Tibial nerve (tissue), 4 donors: ENCODE measurements around the gene THEM4. TPM values are rescaled to one million over a fixed set of nuclear protein-coding genes. Genes with fewer than 3 reads are reported as not detected.

Experiments
- DNase-seq, 2 donors: peaks; one replicate each; pipeline ENCODE4 v3.0.0-alpha.2; 2019; ENCODE audit warnings: low spot score in 2 of 2
- H3K27ac ChIP-seq, 4 donors: fragments of 200-600 bp; sonication (generic) in 3 of 4; one replicate each; pipeline ENCODE4 v1.5.1; 2017 to 2019; ENCODE audit warnings: mild to moderate bottlenecking in 1 of 4
- H3K27me3 ChIP-seq, 2 donors: fragments of 200-600 bp; sonication (generic) in 1 of 2; one replicate each; pipeline versions ENCODE4 v1.5.1 to v1.6.0; 2017 to 2019
- H3K36me3 ChIP-seq, 3 donors: fragments of 200-600 bp; sonication (generic); one replicate each; pipeline ENCODE4 v1.5.1; 2018 to 2019
- H3K4me1 ChIP-seq, 4 donors: fragments of 200-600 bp; sonication (generic) in 3 of 4; one replicate each; pipeline ENCODE4 v1.5.1; 2017 to 2019
- H3K4me3 ChIP-seq, 4 donors: fragments of 200-600 bp; sonication (generic) in 3 of 4; one replicate each; pipeline ENCODE4 v1.5.1; 2017 to 2019; ENCODE audit warnings: mild to moderate bottlenecking in 1 of 4, moderate library complexity in 1 of 4
- H3K9me3 ChIP-seq, 4 donors: fragments of 200-600 bp; sonication (generic) in 3 of 4; one replicate each; pipeline ENCODE4 v1.5.1; 2017 to 2019
- CTCF ChIP-seq, 5 experiments: fragments of 200-600 bp in 3 of 5; fragments of 450-650 bp in 2 of 5; sonication (generic) in 3 of 5; IDR thresholded peaks; one replicate each; pipeline ENCODE4 v1.5.1; 2016 to 2019; ENCODE audit warnings: antibody characterized with exemption in 5 of 5, mild to moderate bottlenecking in 3 of 5, moderate library complexity in 2 of 5
- EP300 ChIP-seq, 2 donors: sonication (generic); formaldehyde crosslinking; IDR thresholded peaks; one replicate each; pipeline ENCODE4 v1.6.1; 2017; ENCODE audit warnings: antibody characterized with exemption in 2 of 2, mild to moderate bottlenecking in 1 of 2
- POLR2A ChIP-seq, 2 donors: fragments of 450-650 bp; IDR thresholded peaks; one replicate each; pipeline ENCODE4 v1.6.1; 2017; ENCODE audit warnings: antibody characterized with exemption in 2 of 2, mild to moderate bottlenecking in 2 of 2, moderate library complexity in 2 of 2
- WGBS, 2 donors: methylation state at CpG; one replicate each; pipeline ENCODE4 v1.1.5; 2018; 5-methylcytosine and 5-hydroxymethylcytosine counted together
- total RNA-seq, 4 donors: library from RNA; depleted of rRNA; stranded (reverse); fragments of >200 nt; gene quantifications; one replicate each; pipeline ENCODE4 v1.1.0, GENCODE V29; 2016

Gene THEM4
- total RNA-seq, 4 donors from 2014 or later = 17.7 to 48.6 (median 32.3) TPM

GRCh38 chr1:151867321-151867720 lies 42.0 kb downstream of the THEM4 start:
- Histone ChIP-seq H3K27me3 (peaks cover 0 to 4% of the 10 kb centered on the region in 2 donors), H3K36me3 (no peaks in the 10 kb centered on the region), H3K4me3 (no peak overlapping the region), H3K9me3 (no peaks in the 10 kb centered on the region), H3K27ac (no peak overlapping the region), H3K4me1 (peaks cover 0 to 8% (median 3%) of the 10 kb centered on the region in 4 donors)
- DNase-seq = no peak
- 44 to 49% methylated on average over 2 of the region's 2 CpGs for WGBS, 2 donors
- TF ChIP-seq EP300 (IDR thresholded peaks at IDR 0.05) (no peak), CTCF (IDR thresholded peaks at IDR 0.05) (no peak), POLR2A (IDR thresholded peaks at IDR 0.05) (no peak)

GRCh38 chr1:151864411-151864810 lies 44.9 kb downstream of the THEM4 start:
- H3K27me3 ChIP-seq = peaks cover 0 to 4% of the 10 kb centered on the region in 2 donors
- H3K4me1 ChIP-seq = peaks cover 0 to 8% (median 3%) of the 10 kb centered on the region in 4 donors
- H3K4me3 ChIP-seq = no peak overlapping the region
- no peak overlapping the region for H3K27ac ChIP-seq
- no peaks in the 10 kb centered on the region for H3K36me3 ChIP-seq
- WGBS, 2 donors = 31 to 81% methylated on average over 1 to 2 of the region's 2 CpGs
- TF ChIP-seq POLR2A (IDR thresholded peaks at IDR 0.05) (no peak), EP300 (IDR thresholded peaks at IDR 0.05) (no peak), CTCF (IDR thresholded peaks at IDR 0.05) (no peak)
- no peaks in the 10 kb centered on the region for H3K9me3 ChIP-seq
- no peak for DNase-seq

- no peaks in the 10 kb centered on the region for H3K36me3 ChIP-seq
- H3K4me3 ChIP-seq = no peak overlapping the region
- TF ChIP-seq POLR2A (IDR thresholded peaks at IDR 0.05) (no peak), EP300 (IDR thresholded peaks at IDR 0.05) (no peak), CTCF (IDR thresholded peaks at IDR 0.05) (no peak)
- H3K27ac ChIP-seq = no peak overlapping the region
- peaks cover 0 to 4% of the 10 kb centered on the region in 2 donors for H3K27me3 ChIP-seq
- DNase-seq = no peak
- peaks cover 0 to 5% (median 0%) of the 10 kb centered on the region in 4 donors for H3K4me1 ChIP-seq
- no peaks in the 10 kb centered on the region for H3K9me3 ChIP-seq
Observed at GRCh38 chr1:151862604-151863003, 46.7 kb downstream of the THEM4 start.

DNA sequence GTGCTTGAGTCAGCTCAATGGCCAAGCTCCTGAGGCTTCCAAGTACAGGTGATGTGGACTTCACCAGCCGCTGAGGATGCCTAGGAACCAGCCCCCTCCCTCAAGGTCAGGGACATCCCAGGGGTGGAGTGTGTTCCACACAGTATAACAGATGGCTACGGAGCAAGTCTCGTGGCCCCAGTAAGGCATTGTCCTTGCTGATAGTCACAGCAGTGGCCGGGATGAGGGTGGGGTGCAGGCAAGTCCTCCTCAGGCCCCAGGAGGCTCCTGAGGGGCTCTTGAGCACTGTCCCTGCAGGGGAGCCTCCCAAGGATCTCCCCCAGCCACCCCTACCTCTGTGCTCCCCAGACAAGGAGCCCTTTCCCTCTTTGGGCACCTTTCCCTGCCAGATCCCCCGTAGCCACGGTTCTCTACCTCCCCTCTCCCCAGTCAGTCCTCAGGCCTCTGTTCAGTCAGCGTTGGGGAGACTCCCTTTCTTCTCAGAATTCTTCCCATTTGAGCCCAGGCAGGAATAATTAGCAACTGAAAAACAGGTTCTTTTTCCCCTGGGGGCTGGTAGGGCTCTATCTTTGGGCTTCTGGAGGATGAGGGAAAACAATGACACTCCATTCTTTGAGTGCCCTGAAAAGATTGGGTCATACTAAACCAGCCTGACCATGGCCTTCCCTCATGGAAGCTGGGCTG lies 48.7 kb downstream of the THEM4 start:
- Histone ChIP-seq H3K9me3 (no peaks in the 10 kb centered on the region), H3K4me1 (no peaks in the 10 kb centered on the region), H3K27ac (no peak overlapping the region), H3K36me3 (no peaks in the 10 kb centered on the region), H3K27me3 (no peaks in the 10 kb centered on the region), H3K4me3 (no peak overlapping the region)
- WGBS, 2 donors = 73 to 74% methylated on average over 5 to 7 of the region's 7 CpGs
- TF ChIP-seq CTCF (IDR thresholded peaks at IDR 0.05) (no peak), POLR2A (IDR thresholded peaks at IDR 0.05) (no peak), EP300 (IDR thresholded peaks at IDR 0.05) (no peak)
- no peak for DNase-seq

DNA sequence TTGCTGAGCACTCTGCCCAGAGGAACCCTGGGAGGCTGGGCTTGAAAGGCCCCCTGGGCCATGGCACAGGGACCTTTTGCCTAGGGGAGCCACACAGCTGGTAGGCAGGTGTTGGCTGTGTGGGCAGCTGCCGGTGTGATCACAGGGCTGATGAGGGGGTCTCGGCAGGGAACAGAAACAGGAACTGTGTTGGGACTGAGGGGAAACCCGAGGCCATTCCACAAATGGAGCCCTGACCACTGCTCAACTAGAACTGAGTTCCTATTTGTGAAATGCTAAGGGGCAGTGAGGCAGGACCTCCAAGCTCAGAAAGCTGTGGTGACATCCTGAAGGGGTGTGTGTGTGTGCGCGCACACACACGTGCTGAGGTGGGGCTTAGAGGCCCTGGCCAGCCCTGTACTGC lies 49.4 kb downstream of the THEM4 start:
- no peaks in the 10 kb centered on the region for H3K4me1 ChIP-seq
- no peak overlapping the region for H3K27ac ChIP-seq
- no peak overlapping the region for H3K4me3 ChIP-seq
- TF ChIP-seq POLR2A (IDR thresholded peaks at IDR 0.05) = no peak
- no peak for TF ChIP-seq CTCF (IDR thresholded peaks at IDR 0.05)
- no peak for TF ChIP-seq EP300 (IDR thresholded peaks at IDR 0.05)
- H3K27me3 ChIP-seq = no peaks in the 10 kb centered on the region
- DNase-seq = no peak
- WGBS, 2 donors = 75 to 76% methylated on average over 6 of the region's 6 CpGs
- no peaks in the 10 kb centered on the region for H3K9me3 ChIP-seq
- H3K36me3 ChIP-seq = no peaks in the 10 kb centered on the region
